SK-N-SH (cell line): ENCODE results near the gene HEG1.

Source experiments
- CTCF ChIP-seq: fragments of 200-600 bp; sonication (generic); IDR thresholded peaks from 2 replicates; pipeline ENCODE4 v1.6.1; 2017; ENCODE audit warnings: antibody characterized with exemption, mild to moderate bottlenecking, moderate library complexity
- GABPA ChIP-seq: IDR thresholded peaks from 2 replicates; pipeline ENCODE4 v1.4.0; 2012; ENCODE audit warnings: low read depth, mild to moderate bottlenecking
- JUND ChIP-seq: IDR thresholded peaks from 2 replicates; pipeline ENCODE4 v1.4.0; 2012
- MAX ChIP-seq: IDR thresholded peaks from 2 replicates; pipeline ENCODE4 v1.4.0; 2012; ENCODE audit warnings: low read depth
- NFIC ChIP-seq: IDR thresholded peaks from 2 replicates; pipeline ENCODE4 v1.4.0; 2012; ENCODE audit warnings: borderline replicate concordance
- POLR2AphosphoS5 ChIP-seq: IDR thresholded peaks from 2 replicates; pipeline ENCODE4 v1.6.1; 2012; ENCODE audit warnings: low read depth, low read length
- TCF12 ChIP-seq: IDR thresholded peaks from 2 replicates; pipeline ENCODE4 v1.4.0; 2012
- USF2 ChIP-seq: fragments of 150-350 bp; IDR thresholded peaks from 2 replicates; pipeline ENCODE4 v1.6.1; 2017; ENCODE audit warnings: antibody characterized with exemption, low read length, low read depth, borderline replicate concordance
- YY1 ChIP-seq: IDR thresholded peaks from 2 replicates; pipeline ENCODE4 v1.4.0; 2012; ENCODE audit warnings: low read depth, mild to moderate bottlenecking
- ZBTB33 ChIP-seq: IDR thresholded peaks from 2 replicates; pipeline ENCODE4 v1.4.0; 2012; ENCODE audit warnings: low read depth, borderline replicate concordance

GRCh38 chr3:125078951-125079674 is 23.3 kb upstream of the HEG1 start:
- TF ChIP-seq CTCF (no peak), YY1 (no peak), JUND (no peak), TCF12 (no peak), NFIC (no peak), MAX (no peak), USF2 (no peak), GABPA (no peak), ZBTB33 (no peak), POLR2AphosphoS5 (no peak)
